ENCODE measurements around the gene SFR1.

DNA sequence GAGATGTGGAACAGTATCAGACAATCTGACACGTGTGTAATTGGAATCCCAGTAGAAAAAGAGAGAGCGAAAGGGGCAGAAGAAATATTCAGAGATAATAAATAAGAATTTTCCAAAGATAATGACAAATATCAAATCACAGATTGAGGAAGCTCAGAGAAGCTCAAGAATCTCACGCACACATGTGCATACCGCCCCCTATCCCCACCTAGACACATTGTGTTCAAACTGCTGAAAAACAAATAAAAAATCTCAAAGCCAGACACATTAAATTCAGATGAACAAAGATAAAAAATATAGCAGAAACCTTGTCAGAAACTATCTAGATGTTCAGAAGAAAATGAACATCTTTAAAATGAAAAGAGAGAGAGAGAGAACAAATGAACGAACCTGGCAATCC is 17.2 kb downstream of the SFR1 start:
- TF ChIP-seq, protein P1, sequence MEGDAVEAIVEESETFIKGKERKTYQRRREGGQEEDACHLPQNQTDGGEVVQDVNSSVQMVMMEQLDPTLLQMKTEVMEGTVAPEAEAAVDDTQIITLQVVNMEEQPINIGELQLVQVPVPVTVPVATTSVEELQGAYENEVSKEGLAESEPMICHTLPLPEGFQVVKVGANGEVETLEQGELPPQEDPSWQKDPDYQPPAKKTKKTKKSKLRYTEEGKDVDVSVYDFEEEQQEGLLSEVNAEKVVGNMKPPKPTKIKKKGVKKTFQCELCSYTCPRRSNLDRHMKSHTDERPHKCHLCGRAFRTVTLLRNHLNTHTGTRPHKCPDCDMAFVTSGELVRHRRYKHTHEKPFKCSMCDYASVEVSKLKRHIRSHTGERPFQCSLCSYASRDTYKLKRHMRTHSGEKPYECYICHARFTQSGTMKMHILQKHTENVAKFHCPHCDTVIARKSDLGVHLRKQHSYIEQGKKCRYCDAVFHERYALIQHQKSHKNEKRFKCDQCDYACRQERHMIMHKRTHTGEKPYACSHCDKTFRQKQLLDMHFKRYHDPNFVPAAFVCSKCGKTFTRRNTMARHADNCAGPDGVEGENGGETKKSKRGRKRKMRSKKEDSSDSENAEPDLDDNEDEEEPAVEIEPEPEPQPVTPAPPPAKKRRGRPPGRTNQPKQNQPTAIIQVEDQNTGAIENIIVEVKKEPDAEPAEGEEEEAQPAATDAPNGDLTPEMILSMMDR (IDR thresholded peaks at IDR 0.05) = no peak
- TF ChIP-seq POLR2AphosphoS5 (IDR thresholded peaks at IDR 0.05) (no peak), EP300 (IDR thresholded peaks at IDR 0.05) (no peak)
